Colonic mucosa (tissue), 4 donors: ENCODE data around the gene PAK3. TPM values are rescaled to one million over a fixed set of nuclear protein-coding genes. Genes with fewer than 3 reads are reported as not detected.

Source experiments
- DNase-seq: peaks from one replicate; pipeline ENCODE4 v3.0.0-alpha.2; 2020
- H3K27ac ChIP-seq: fragments of 200-600 bp; one replicate; pipeline ENCODE4 v1.8.0; 2021
- H3K27me3 ChIP-seq: fragments of 200-600 bp; one replicate; pipeline ENCODE4 v1.8.0; 2021
- H3K36me3 ChIP-seq: fragments of 200-600 bp; one replicate; pipeline ENCODE4 v1.8.0; 2021
- H3K4me1 ChIP-seq: fragments of 200-600 bp; one replicate; pipeline ENCODE4 v1.8.0; 2021; ENCODE audit warnings: mild to moderate bottlenecking
- H3K4me3 ChIP-seq: fragments of 200-600 bp; one replicate; pipeline ENCODE4 v1.8.0; 2021
- H3K9ac ChIP-seq, 2 donors: one replicate each; pipeline ENCODE4 v1.7.0; 2013; ENCODE audit warnings: control low read depth in 2 of 2, low read depth in 2 of 2, low read length in 2 of 2
- H3K9me3 ChIP-seq: fragments of 200-600 bp; one replicate; pipeline ENCODE4 v1.8.0; 2021
- CTCF ChIP-seq: fragments of 200-600 bp; IDR thresholded peaks from one replicate; pipeline ENCODE4 v1.8.0; 2022; ENCODE audit warnings: antibody characterized with exemption, mild to moderate bottlenecking
- intact Hi-C: fragments of 100-400 bp; cut with DNase I; formaldehyde crosslinking; loops from one replicate; pipeline ENCODE4 v1.14.1; 2022
- total RNA-seq, 2 donors: library from RNA; stranded (reverse); fragmentation: NEBNext Ultra II Directional in 1 of 2; extraction: Animal tissue kit (Norgen Biotek cat#: 25700) in 1 of 2; gene quantifications; one replicate each; pipeline ENCODE4 v1.2.1, GENCODE V29; 2021
- donor health status: healthy.
- donor health status: DM: no; HTN: no; CAD: no.
- donor health status: DM: no; HTN: no; CAD: no.

PAK3 gene
- total RNA-seq, 2 donors from 2014 or later, result 0.25 to 0.66 TPM

- DNase-seq, result no peak
- no peak for TF ChIP-seq CTCF
- Histone ChIP-seq H3K4me1 (no peaks in the 10 kb centered on the region), H3K27ac (no peak overlapping the region), H3K27me3 (no peaks in the 10 kb centered on the region), H3K4me3 (no peak overlapping the region), H3K9me3 (no peaks in the 10 kb centered on the region), H3K36me3 (no peaks in the 10 kb centered on the region), H3K9ac (no peak overlapping the region)
- intact Hi-C loops, result no loop called here
Measured at GRCh38 chrX:111257733-111258132, 161.7 kb downstream of the PAK3 start.

- intact Hi-C loops, result no loop called here
- H3K4me3 ChIP-seq, result no peak overlapping the region
- H3K27me3 ChIP-seq, result no peaks in the 10 kb centered on the region
Measured at GRCh38 chrX:111259559-111259958, 163.6 kb downstream of the PAK3 start.

GRCh38 chrX:111260451-111260850, 164.5 kb downstream of the PAK3 start:
- Histone ChIP-seq H3K9ac (no peak overlapping the region), H3K9me3 (no peaks in the 10 kb centered on the region), H3K4me1 (no peaks in the 10 kb centered on the region), H3K4me3 (no peak overlapping the region), H3K36me3 (no peaks in the 10 kb centered on the region), H3K27ac (no peak overlapping the region), H3K27me3 (no peaks in the 10 kb centered on the region)
- no peak for TF ChIP-seq CTCF
- no peak for DNase-seq
- intact Hi-C loops, result no loop called here

More at GRCh38 chrX:111259559-111259958, 163.6 kb downstream of the PAK3 start:
- DNase-seq, result no peak
- Histone ChIP-seq H3K9ac (no peak overlapping the region), H3K36me3 (no peaks in the 10 kb centered on the region), H3K27ac (no peak overlapping the region), H3K4me1 (no peaks in the 10 kb centered on the region), H3K9me3 (no peaks in the 10 kb centered on the region)
- TF ChIP-seq CTCF, result no peak

- Histone ChIP-seq H3K36me3 (no peaks in the 10 kb centered on the region), H3K9ac (no peak overlapping the region), H3K27ac (no peak overlapping the region), H3K9me3 (no peaks in the 10 kb centered on the region), H3K4me1 (no peaks in the 10 kb centered on the region), H3K4me3 (no peak overlapping the region), H3K27me3 (no peaks in the 10 kb centered on the region)
- DNase-seq, result no peak
- TF ChIP-seq CTCF, result no peak
- intact Hi-C loops, result no loop called here
Measured at GRCh38 chrX:111262086-111262485, 166.1 kb downstream of the PAK3 start.

- no peaks in the 10 kb centered on the region for H3K36me3 ChIP-seq
- intact Hi-C loops, result no loop called here
Measured at GRCh38 chrX:111264385-111264784, 168.4 kb downstream of the PAK3 start.

More at GRCh38 chrX:111264385-111264784, 168.4 kb downstream of the PAK3 start:
- H3K4me1 ChIP-seq, result no peaks in the 10 kb centered on the region
- TF ChIP-seq CTCF, result no peak
- H3K9me3 ChIP-seq, result no peaks in the 10 kb centered on the region
- H3K27me3 ChIP-seq, result no peaks in the 10 kb centered on the region
- H3K4me3 ChIP-seq, result no peak overlapping the region
- H3K9ac ChIP-seq, result no peak overlapping the region
- H3K27ac ChIP-seq, result no peak overlapping the region
- no peak for DNase-seq
